ENCODE measurements around the gene RELB. TPM values are rescaled to one million over a fixed set of nuclear protein-coding genes. Genes with fewer than 3 reads are reported as not detected.

Gene RELB
- total RNA-seq, 4 donors from 2014 or later: 4.0 to 9.2 (median 6.0) TPM

GRCh38 chr19:44987148-44987675 lies 14.1 kb upstream of the RELB start:
- Histone ChIP-seq H3K9me3 (no peaks in the 10 kb centered on the region), H3K27me3 (no peaks in the 10 kb centered on the region), H3K4me1 (peaks cover 0 to 5% (median 0%) of the 10 kb centered on the region in 3 donors), H3K4me3 (no peak overlapping the region), H3K27ac (no peak overlapping the region), H3K36me3 (peaks cover 0 to 100% of the 10 kb centered on the region in 2 donors)
- TF ChIP-seq EP300 (IDR thresholded peaks at IDR 0.05): no peak
- ATAC-seq: no peak
- WGBS, 2 donors (ENCODE audit: low coverage in 1 of 2): 82 to 86% methylated on average over 5 to 7 of the region's 20 CpGs

- Histone ChIP-seq H3K4me1 (peaks cover 0 to 5% (median 0%) of the 10 kb centered on the region in 3 donors), H3K27me3 (no peaks in the 10 kb centered on the region), H3K9me3 (no peaks in the 10 kb centered on the region), H3K4me3 (no peak overlapping the region), H3K36me3 (peaks cover 0 to 100% of the 10 kb centered on the region in 2 donors), H3K27ac (no peak overlapping the region)
- TF ChIP-seq CTCF (IDR thresholded peaks at IDR 0.05) (no peak), POLR2A (IDR thresholded peaks at IDR 0.05) (no peak), EP300 (IDR thresholded peaks at IDR 0.05) (no peak), POLR2AphosphoS5 (IDR thresholded peaks at IDR 0.05) (no peak)
- ATAC-seq: no peak
- 59% methylated on average over 7 of the region's 9 CpGs; no CpG with 5 or more reads in 1 of the 2 donors for WGBS, 2 donors (ENCODE audit: low coverage in 1 of 2)
Measured at GRCh38 chr19:44988273-44988672, 13.0 kb upstream of the RELB start.

GRCh38 chr19:44988896-44989556 lies 12.2 kb upstream of the RELB start:
- H3K36me3 ChIP-seq: peaks cover 0 to 100% of the 10 kb centered on the region in 2 donors
- H3K4me1 ChIP-seq: peaks cover 0 to 5% (median 0%) of the 10 kb centered on the region in 3 donors
- peak; percentile 57 for ATAC-seq
- WGBS, 2 donors (ENCODE audit: low coverage in 1 of 2): 56% methylated on average over 7 of the region's 15 CpGs; no CpG with 5 or more reads in 1 of the 2 donors
- H3K27me3 ChIP-seq: no peaks in the 10 kb centered on the region
- no peak overlapping the region for H3K4me3 ChIP-seq
- H3K9me3 ChIP-seq: no peaks in the 10 kb centered on the region
- no peak overlapping the region for H3K27ac ChIP-seq
- TF ChIP-seq EP300 (IDR thresholded peaks at IDR 0.05) (no peak), CTCF (IDR thresholded peaks at IDR 0.05) (peak in 3 of 4 experiments; percentile 55 to 66 (median 59))

- Histone ChIP-seq H3K4me3 (no peak overlapping the region), H3K27ac (no peak overlapping the region), H3K36me3 (peaks cover 0 to 88% of the 10 kb centered on the region in 2 donors), H3K9me3 (no peaks in the 10 kb centered on the region), H3K4me1 (peaks cover 0 to 5% (median 0%) of the 10 kb centered on the region in 3 donors), H3K27me3 (no peaks in the 10 kb centered on the region)
- TF ChIP-seq EP300 (IDR thresholded peaks at IDR 0.05) (no peak), POLR2AphosphoS5 (IDR thresholded peaks at IDR 0.05) (no peak)
- ATAC-seq: no peak
- WGBS, 2 donors (ENCODE audit: low coverage in 1 of 2): 60% methylated on average over 2 of the region's 14 CpGs; no CpG with 5 or more reads in 1 of the 2 donors
Measured at GRCh38 chr19:44990459-44990858, 10.8 kb upstream of the RELB start.

- no peak for ATAC-seq
- Histone ChIP-seq H3K4me3 (no peak overlapping the region), H3K9me3 (no peaks in the 10 kb centered on the region), H3K27ac (no peak overlapping the region), H3K4me1 (peaks cover 0 to 5% (median 0%) of the 10 kb centered on the region in 3 donors), H3K27me3 (no peaks in the 10 kb centered on the region), H3K36me3 (peaks cover 0 to 83% of the 10 kb centered on the region in 2 donors)
- TF ChIP-seq POLR2A (IDR thresholded peaks at IDR 0.05) (no peak), POLR2AphosphoS5 (IDR thresholded peaks at IDR 0.05) (no peak), EP300 (IDR thresholded peaks at IDR 0.05) (no peak), CTCF (IDR thresholded peaks at IDR 0.05) (no peak)
- WGBS, 2 donors (ENCODE audit: low coverage in 1 of 2): no CpG with 5 or more reads among the region's 12 CpGs
Measured at GRCh38 chr19:44990966-44991365, 10.3 kb upstream of the RELB start.

All from gastroesophageal sphincter (tissue), 4 donors.